GM12878 (cell line): Measurements from ENCODE around the gene REPS2. TPM values are rescaled to one million over a fixed set of nuclear protein-coding genes. Genes with fewer than 3 reads are reported as not detected.

Source experiments
- ATAC-seq: fragments of 200-7000 bp; cut with Tn5 transposase; 3 replicates; pipeline ENCODE4 v1.9.1; 2020; ENCODE audit warnings: mild to moderate bottlenecking, moderate library complexity
- BruUV-seq: library from RNA; stranded (reverse); fragments of 400-500 nt; replicated peaks from 2 replicates; lab custom pipeline; 2021; lab: Mats Ljungman, UMichigan
- CTCF ChIA-PET: fragments of 300-600 bp; sonication (Branson Sonifier 250); formaldehyde crosslinking; extraction: SDS; loops from one replicate; lab custom pipeline; 2021; ENCODE audit warnings: inconsistent platforms; lab: Yijun Ruan, JAX
- POLR2A ChIA-PET: fragments of 350-600 bp; formaldehyde crosslinking; extraction: SDS; loops from one replicate; lab custom pipeline; 2021; ENCODE audit warnings: inconsistent platforms; lab: Charles Lee
- RAD21 ChIA-PET: fragments of 300-600 bp; sonication (Branson Sonifier 250); formaldehyde crosslinking; loops from one replicate; lab custom pipeline; 2023; ENCODE audit warnings: antibody characterized with exemption; ENCODE audit not compliant: unreplicated experiment; lab: Charles Lee
- SMC1A ChIA-PET: fragments of 300-600 bp; sonication (Branson Sonifier 250); formaldehyde crosslinking; loops from one replicate; lab custom pipeline; 2023; ENCODE audit not compliant: unreplicated experiment, uncharacterized antibody; lab: Charles Lee
- DNase-seq: peaks from one replicate; pipeline ENCODE4 v3.0.0-alpha.2; 2011; ENCODE audit warnings: low read depth, low spot score
- FAIRE-seq: peaks from 3 replicates; lab custom pipeline; 2011; peaks lifted over from hg19 to GRCh38; lab: Jason Lieb, UNC
- H2AFZ ChIP-seq: 2 replicates; pipeline ENCODE4 v1.6.0; 2011; ENCODE audit warnings: low read depth, low read length, control low read depth; ENCODE audit not compliant: control insufficient read depth
- H3K27ac ChIP-seq: 2 replicates; pipeline ENCODE4 v1.5.1; 2011; ENCODE audit warnings: control low read depth; ENCODE audit not compliant: control insufficient read depth, insufficient read depth
- H3K27me3 ChIP-seq, 2 experiments: replicated peaks in 1 of 2; 2 replicates each; pipeline versions ENCODE4 v1.6.0 to v1.6.1; 2011; ENCODE audit warnings: low read length in 1 of 2; ENCODE audit not compliant: control insufficient read depth in 2 of 2, insufficient read depth in 2 of 2
- H3K36me3 ChIP-seq, 2 experiments: 2 replicates each; pipeline ENCODE4 v1.5.1; 2011; ENCODE audit warnings: low read length in 1 of 2; ENCODE audit not compliant: control insufficient read depth in 2 of 2, insufficient read depth in 2 of 2
- H3K4me1 ChIP-seq: 2 replicates; pipeline ENCODE4 v1.6.1; 2011; ENCODE audit warnings: mild to moderate bottlenecking, low read length, moderate library complexity, mixed read lengths; ENCODE audit not compliant: control insufficient read depth, insufficient read depth
- H3K4me2 ChIP-seq: 2 replicates; pipeline ENCODE4 v1.6.0; 2011; ENCODE audit warnings: control low read depth; ENCODE audit not compliant: control insufficient read depth, insufficient read depth
- H3K4me3 ChIP-seq: fragments of 200-600 bp; sonication (generic); 2 replicates; pipeline ENCODE4 v1.5.1; 2016
- H3K79me2 ChIP-seq: 2 replicates; pipeline ENCODE4 v1.6.0; 2011; ENCODE audit warnings: low read length; ENCODE audit not compliant: control insufficient read depth, insufficient read depth
- H3K9ac ChIP-seq: 2 replicates; pipeline ENCODE4 v1.8.0; 2011; ENCODE audit warnings: low read length, control low read depth, mixed read lengths; ENCODE audit not compliant: control insufficient read depth, insufficient read depth
- H3K9me3 ChIP-seq: replicated peaks from 3 replicates; pipeline ENCODE4 v1.5.1; 2011; ENCODE audit warnings: mild to moderate bottlenecking, low read length; ENCODE audit not compliant: control insufficient read depth, insufficient read depth
- H4K20me1 ChIP-seq: 2 replicates; pipeline ENCODE4 v1.6.0; 2011; ENCODE audit not compliant: control insufficient read depth, insufficient read depth
- ASH2L ChIP-seq: fragments of 300-600, 200-600 bp; sonication (generic); IDR thresholded peaks from 2 replicates; pipeline ENCODE4 v1.6.1; 2017; ENCODE audit warnings: low read depth, mild to moderate bottlenecking, borderline replicate concordance
- CREB1 ChIP-seq: IDR thresholded peaks from 2 replicates; pipeline ENCODE4 v1.6.1; 2012; ENCODE audit warnings: low read depth, mild to moderate bottlenecking, inconsistent platforms
- GABPA ChIP-seq: IDR thresholded peaks from 2 replicates; pipeline ENCODE4 v1.6.1; 2014; ENCODE audit warnings: antibody characterized with exemption, low read depth, mild to moderate bottlenecking, inconsistent platforms
- HDAC2 ChIP-seq: fragments of 200-600 bp; sonication (generic); IDR thresholded peaks from 2 replicates; pipeline ENCODE4 v1.6.1; 2017
- IKZF1 ChIP-seq: fragments of 450-650 bp; conservative IDR thresholded peaks from 2 replicates; pipeline ENCODE4 v1.6.1; 2017; ENCODE audit warnings: antibody characterized with exemption, mild to moderate bottlenecking
- MTA3 ChIP-seq: IDR thresholded peaks from 2 replicates; pipeline ENCODE4 v1.6.1; 2012; ENCODE audit warnings: low read length, inconsistent platforms, borderline replicate concordance
- MYB ChIP-seq: fragments of 150-350 bp; IDR thresholded peaks from 2 replicates; pipeline ENCODE4 v1.6.1; 2014; ENCODE audit warnings: mild to moderate bottlenecking, low read depth, low read length, borderline replicate concordance
- NR2C1 ChIP-seq: fragments of 450-650 bp; IDR thresholded peaks from 2 replicates; pipeline ENCODE4 v1.6.1; 2017; ENCODE audit warnings: antibody characterized with exemption, mild to moderate bottlenecking, moderate library complexity
- RB1 ChIP-seq: fragments of 450-650 bp; formaldehyde crosslinking; IDR thresholded peaks from 2 replicates; pipeline ENCODE4 v1.6.1; 2017; ENCODE audit warnings: mild to moderate bottlenecking, borderline replicate concordance
- SIX5 ChIP-seq: IDR thresholded peaks from 2 replicates; pipeline ENCODE4 v1.6.1; 2011; ENCODE audit warnings: mild to moderate bottlenecking, low read depth, low read length, moderate library complexity; ENCODE audit not compliant: severe bottlenecking
- SMC3 ChIP-seq: IDR thresholded peaks from 2 replicates; pipeline ENCODE4 v1.6.1; 2011; ENCODE audit warnings: low read length, improper control_type of control experiment, borderline replicate concordance
- SREBF2 ChIP-seq: IDR thresholded peaks from 2 replicates; pipeline ENCODE4 v1.6.1; 2012; ENCODE audit warnings: mild to moderate bottlenecking, low read length
- TARDBP ChIP-seq: IDR thresholded peaks from 2 replicates; pipeline ENCODE4 v1.6.1; 2016; ENCODE audit warnings: borderline replicate concordance
- TBL1XR1 ChIP-seq: IDR thresholded peaks from 2 replicates; pipeline ENCODE4 v1.6.1; 2012; ENCODE audit warnings: low read depth, low read length, improper control_type of control experiment
- YBX1 ChIP-seq: fragments of 450-650 bp; IDR thresholded peaks from 2 replicates; pipeline ENCODE4 v1.6.1; 2016; ENCODE audit warnings: antibody characterized with exemption
- ZBTB11 ChIP-seq: fragments of 450-650 bp; formaldehyde crosslinking; IDR thresholded peaks from 2 replicates; pipeline ENCODE4 v1.5.0; 2022; ENCODE audit warnings: mild to moderate bottlenecking, missing genetic modification characterization
- ZNF24 ChIP-seq: fragments of 450-650 bp; IDR thresholded peaks from 2 replicates; pipeline ENCODE4 v1.6.1; 2017; ENCODE audit warnings: antibody characterized with exemption, mild to moderate bottlenecking
- ZNF384 ChIP-seq: IDR thresholded peaks from 2 replicates; pipeline ENCODE4 v1.6.1; 2012; ENCODE audit warnings: low read depth, mild to moderate bottlenecking, low read length, improper control_type of control experiment, borderline replicate concordance
- WGBS: methylation state at CpG from one replicate; pipeline ENCODE4 v1.1.6; 2016; ENCODE audit warnings: low lambda C conversion rate; ENCODE audit not compliant: insufficient replicate concordance, insufficient coverage; ENCODE audit errors: missing lambda C conversion rate; 5-methylcytosine and 5-hydroxymethylcytosine counted together
- in situ Hi-C: fragments of 300-500 bp; cut with MboI; formaldehyde crosslinking; loops from 9 replicates; pipeline ENCODE4 v1.14.3; 2018; ENCODE audit warnings: mixed read lengths
- intact Hi-C: fragments of 100-400 bp; cut with micrococcal nuclease; formaldehyde crosslinking; loops from one replicate; pipeline ENCODE4 v1.14.2; 2022; ENCODE audit not compliant: unreplicated experiment
- polyA plus RNA-seq, 11 experiments: library from polyadenylated mRNA; depleted of rRNA in 4 of 11; unstranded in 6 of 11; stranded (reverse) in 5 of 11; fragments of >200 nt; fragmentation: Nextera tagmentation in 4 of 11; fragmentation: Illumina TruSeq in 1 of 11; extraction: Ambion mirVana in 4 of 11; extraction: Trizol in 1 of 11; gene quantifications; 1 replicate in 1 of 11; 2 replicates in 10 of 11; pipeline versions ENCODE4 v1.2.1 to v1.2.3, GENCODE V29; 2011 to 2016; ENCODE audit warnings: inconsistent platforms in 2 of 11, missing spikeins in 2 of 11, low read depth in 1 of 11
- total RNA-seq, 4 experiments: library from RNA; depleted of rRNA in 3 of 4; stranded (reverse); fragments of >200 nt in 3 of 4; fragmentation: Illumina TruSeq in 1 of 4; extraction: Trizol in 1 of 4; gene quantifications; 2 replicates each; pipeline versions ENCODE4 v1.2.1 to v1.2.3, GENCODE V29; 2013 to 2021
- TF ChIP-seq, protein P1 (sequence below): IDR thresholded peaks from 2 replicates; pipeline ENCODE4 v1.6.1; 2011; ENCODE audit warnings: borderline replicate concordance, low read depth, mild to moderate bottlenecking, moderate library complexity, mixed read lengths, low read length; ENCODE audit not compliant: insufficient read depth; ENCODE audit errors: extremely low read length
- TF ChIP-seq, protein P2 (sequence below): IDR thresholded peaks from 2 replicates; pipeline ENCODE4 v1.6.1; 2012; ENCODE audit warnings: low read length, inconsistent platforms

REPS2 gene
- total and polyA plus RNA-seq, 10 of the 15 experiments (the other 5 are each of a cell fraction or from before 2014, with no cell fraction given) = 2.1 to 6.8 (median 3.9) TPM

- no peak for TF ChIP-seq IKZF1
- TF ChIP-seq TBL1XR1 = no peak
- TF ChIP-seq SIX5 = no peak
- no peak for TF ChIP-seq ZNF24
- no peak for TF ChIP-seq YBX1
- no peak for TF ChIP-seq ZNF384
Observed at GRCh38 chrX:16924631-16925480, 21.6 kb upstream of the REPS2 start (continued).

DNA sequence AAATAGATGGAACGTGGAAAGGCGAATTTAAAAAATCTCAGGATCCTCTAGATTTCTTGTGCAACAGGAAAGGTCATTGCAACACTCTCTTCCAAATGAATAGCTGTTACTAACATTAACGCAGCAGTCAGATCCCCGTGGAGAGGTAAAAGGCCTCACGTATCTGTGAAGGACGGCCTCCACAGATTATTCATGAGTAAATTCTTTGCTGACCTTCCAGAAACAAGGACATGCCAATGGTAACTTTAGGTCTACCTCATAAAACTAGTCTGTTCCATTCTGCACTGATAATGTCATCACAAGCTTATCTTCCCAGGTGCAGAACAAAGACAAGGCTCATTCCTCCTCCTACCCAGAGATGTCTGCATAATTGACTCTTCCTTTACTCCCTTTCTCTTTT lies 16.1 kb upstream of the REPS2 start:
- ATAC-seq (no peak), FAIRE-seq (no peak), DNase-seq (no peak)
- Histone ChIP-seq H3K79me2 (no peaks in the 10 kb centered on the region), H3K4me1 (no peaks in the 10 kb centered on the region), H3K27me3 (no peaks in the 10 kb centered on the region; a peak in 1 of 4 replicates), H3K9me3 (no peaks in the 10 kb centered on the region; the same call in 2 of the 3 replicates), H3K4me2 (no peak overlapping the region), H4K20me1 (no peaks in the 10 kb centered on the region), H3K9ac (no peak overlapping the region), H3K36me3 (no peaks in the 10 kb centered on the region), H2AFZ (no peak overlapping the region), H3K4me3 (no peak overlapping the region), H3K27ac (no peak overlapping the region)
- ChIA-PET CTCF (no interaction called here), SMC1A (no interaction called here), RAD21 (no interaction called here), POLR2A (no interaction called here)
- BruUV-seq = no TSS peak
- in situ Hi-C loops = no loop called here
- intact Hi-C loops = no loop called here
- 31% methylated on average over 6 of the region's 6 CpGs for WGBS
- TF ChIP-seq ZBTB11 (CRISPR knock-in tag) (no peak), SMC3 (no peak), SREBF2 (no peak), ASH2L (no peak), TARDBP (no peak), NR2C1 (no peak), HDAC2 (no peak), MTA3 (no peak), CREB1 (no peak), GABPA (no peak), RB1 (no peak), MYB (no peak)
- TF ChIP-seq, protein P1, sequence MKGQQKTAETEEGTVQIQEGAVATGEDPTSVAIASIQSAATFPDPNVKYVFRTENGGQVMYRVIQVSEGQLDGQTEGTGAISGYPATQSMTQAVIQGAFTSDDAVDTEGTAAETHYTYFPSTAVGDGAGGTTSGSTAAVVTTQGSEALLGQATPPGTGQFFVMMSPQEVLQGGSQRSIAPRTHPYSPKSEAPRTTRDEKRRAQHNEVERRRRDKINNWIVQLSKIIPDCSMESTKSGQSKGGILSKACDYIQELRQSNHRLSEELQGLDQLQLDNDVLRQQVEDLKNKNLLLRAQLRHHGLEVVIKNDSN = no peak
- TF ChIP-seq, protein P2, sequence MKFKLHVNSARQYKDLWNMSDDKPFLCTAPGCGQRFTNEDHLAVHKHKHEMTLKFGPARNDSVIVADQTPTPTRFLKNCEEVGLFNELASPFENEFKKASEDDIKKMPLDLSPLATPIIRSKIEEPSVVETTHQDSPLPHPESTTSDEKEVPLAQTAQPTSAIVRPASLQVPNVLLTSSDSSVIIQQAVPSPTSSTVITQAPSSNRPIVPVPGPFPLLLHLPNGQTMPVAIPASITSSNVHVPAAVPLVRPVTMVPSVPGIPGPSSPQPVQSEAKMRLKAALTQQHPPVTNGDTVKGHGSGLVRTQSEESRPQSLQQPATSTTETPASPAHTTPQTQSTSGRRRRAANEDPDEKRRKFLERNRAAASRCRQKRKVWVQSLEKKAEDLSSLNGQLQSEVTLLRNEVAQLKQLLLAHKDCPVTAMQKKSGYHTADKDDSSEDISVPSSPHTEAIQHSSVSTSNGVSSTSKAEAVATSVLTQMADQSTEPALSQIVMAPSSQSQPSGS = no peak
